H1 (cell line): ENCODE data around the gene CNNM1. TPM values are rescaled to one million over a fixed set of nuclear protein-coding genes. Genes with fewer than 3 reads are reported as not detected.

Experiments used
- CTCF ChIA-PET: fragments of 300-600 bp; sonication (Branson Sonifier 250); formaldehyde crosslinking; loops from one replicate; lab custom pipeline; 2021; ENCODE audit not compliant: partially characterized antibody; lab: Charles Lee
- POLR2A ChIA-PET: fragments of 300-600 bp; sonication (Branson Sonifier 250); formaldehyde crosslinking; loops from one replicate; lab custom pipeline; 2021; ENCODE audit warnings: inconsistent platforms; ENCODE audit not compliant: partially characterized antibody; lab: Charles Lee
- DNase-seq, 2 experiments: peaks; one replicate each; pipeline versions ENCODE4 v3.0.0 to v3.0.0-alpha.2; 2010 to 2022; ENCODE audit warnings: low spot score in 2 of 2, low read depth in 1 of 2, mixed read lengths in 1 of 2
- FAIRE-seq: peaks from 2 replicates; lab custom pipeline; 2011; peaks lifted over from hg19 to GRCh38; lab: Jason Lieb, UNC
- H2AFZ ChIP-seq: 2 replicates; pipeline ENCODE4 v1.8.1; 2012; ENCODE audit warnings: low read length, inconsistent platforms
- H2AK5ac ChIP-seq: 2 replicates; pipeline ENCODE4 v1.6.1; 2013; ENCODE audit warnings: low read depth, low read length
- H2BK120ac ChIP-seq: replicated peaks from 2 replicates; pipeline ENCODE3; 2013; ENCODE audit warnings: low read depth, low read length, inconsistent platforms
- H2BK12ac ChIP-seq: 2 replicates; pipeline ENCODE4 v1.6.1; 2013; ENCODE audit warnings: low read depth, low read length
- H2BK15ac ChIP-seq: 2 replicates; pipeline ENCODE4 v1.6.1; 2013; ENCODE audit warnings: low read length
- H2BK20ac ChIP-seq: 2 replicates; pipeline ENCODE4 v1.6.1; 2013; ENCODE audit warnings: low read length
- H2BK5ac ChIP-seq: 2 replicates; pipeline ENCODE4 v1.6.1; 2013; ENCODE audit warnings: low read depth, low read length
- H3K14ac ChIP-seq: 2 replicates; pipeline ENCODE4 v1.6.1; 2013; ENCODE audit warnings: inconsistent platforms; ENCODE audit not compliant: insufficient read length
- H3K18ac ChIP-seq: 2 replicates; pipeline ENCODE4 v1.6.1; 2013; ENCODE audit warnings: low read length; ENCODE audit errors: extremely low read depth
- H3K23ac ChIP-seq: 2 replicates; pipeline ENCODE4 v1.6.1; 2013; ENCODE audit warnings: inconsistent platforms; ENCODE audit not compliant: insufficient read length
- H3K23me2 ChIP-seq: 2 replicates; pipeline ENCODE4 v1.6.1; 2013; ENCODE audit warnings: low read depth, low read length
- H3K27ac ChIP-seq: 2 replicates; pipeline ENCODE4 v1.6.1; 2011; ENCODE audit warnings: low read depth, low read length, inconsistent platforms
- H3K27me3 ChIP-seq, 4 experiments: replicated peaks in 1 of 4; 1 replicate in 1 of 4; 2 replicates in 3 of 4; pipeline versions ENCODE4 v1.6.1 to v1.8.1; 2011 to 2013; ENCODE audit warnings: low read length in 3 of 4, mild to moderate bottlenecking in 3 of 4, inconsistent platforms in 2 of 4, mixed read lengths in 2 of 4, moderate library complexity in 1 of 4; ENCODE audit not compliant: control insufficient read depth in 3 of 4, insufficient read depth in 3 of 4; ENCODE audit errors: extremely low read depth in 1 of 4
- H3K36me3 ChIP-seq, 4 experiments: 2 replicates each; pipeline versions ENCODE4 v1.6.1 to v1.8.1; 2011 to 2013; ENCODE audit warnings: mild to moderate bottlenecking in 4 of 4, low read length in 3 of 4, moderate library complexity in 2 of 4, control low read depth in 1 of 4, inconsistent platforms in 1 of 4; ENCODE audit not compliant: insufficient read depth in 4 of 4, control insufficient read depth in 2 of 4
- H3K4ac ChIP-seq: replicated peaks from 2 replicates; pipeline ENCODE3; 2013; ENCODE audit warnings: low read length, low read depth, mixed read lengths, inconsistent platforms; ENCODE audit not compliant: insufficient read length
- H3K4me1 ChIP-seq, 4 experiments: replicated peaks in 1 of 4; 1 replicate in 1 of 4; 2 replicates in 3 of 4; pipeline versions ENCODE4 v1.6.1 to v1.8.1; 2011 to 2013; ENCODE audit warnings: low read length in 3 of 4, inconsistent platforms in 2 of 4, mixed read lengths in 1 of 4; ENCODE audit not compliant: insufficient read depth in 4 of 4, control insufficient read depth in 3 of 4
- H3K4me2 ChIP-seq, 2 experiments: 2 replicates each; pipeline versions ENCODE4 v1.6.1 to v1.8.1; 2011 to 2013; ENCODE audit warnings: low read depth in 2 of 2, low read length in 2 of 2, control low read depth in 1 of 2, inconsistent platforms in 1 of 2, mild to moderate bottlenecking in 1 of 2; ENCODE audit not compliant: insufficient read depth in 1 of 2
- H3K4me3 ChIP-seq, 4 experiments: fragments of 200-600, 300-600 bp in 1 of 4; sonication (generic), shearing (Covaris generic), sonication (Bioruptor Twin) in 1 of 4; 2 replicates each; pipeline versions ENCODE4 v1.5.1 to v1.8.1; 2011 to 2016; ENCODE audit warnings: low read length in 4 of 4, low read depth in 3 of 4, control low read depth in 2 of 4, inconsistent platforms in 2 of 4, mild to moderate bottlenecking in 2 of 4, mixed read lengths in 1 of 4, moderate library complexity in 1 of 4; ENCODE audit not compliant: insufficient read depth in 2 of 4; ENCODE audit errors: extremely low read depth in 1 of 4
- H3K56ac ChIP-seq: replicated peaks from 2 replicates; pipeline ENCODE3; 2013; ENCODE audit warnings: low read depth, mild to moderate bottlenecking, mixed read lengths, low read length, inconsistent platforms; ENCODE audit not compliant: insufficient read length
- H3K79me1 ChIP-seq: 2 replicates; pipeline ENCODE4 v1.6.1; 2013; ENCODE audit warnings: low read depth, low read length, control low read depth
- H3K79me2 ChIP-seq, 2 experiments: 2 replicates each; pipeline versions ENCODE4 v1.6.1 to v1.8.1; 2012 to 2013; ENCODE audit warnings: low read length in 2 of 2, mild to moderate bottlenecking in 2 of 2, inconsistent platforms in 1 of 2; ENCODE audit not compliant: insufficient read depth in 2 of 2, control insufficient read depth in 1 of 2
- H3K9ac ChIP-seq, 4 experiments: replicated peaks in 1 of 4; 1 replicate in 1 of 4; 2 replicates in 3 of 4; pipeline versions ENCODE4 v1.6.1 to v1.8.1; 2011 to 2013; ENCODE audit warnings: low read depth in 3 of 4, low read length in 3 of 4, control low read depth in 2 of 4, mild to moderate bottlenecking in 2 of 4, moderate library complexity in 2 of 4, inconsistent platforms in 1 of 4; ENCODE audit errors: extremely low read depth in 1 of 4
- H3K9me3 ChIP-seq, 2 experiments: 2 replicates each; pipeline versions ENCODE4 v1.6.1 to v1.8.1; 2012 to 2013; ENCODE audit warnings: mild to moderate bottlenecking in 2 of 2, moderate library complexity in 2 of 2, control low read depth in 1 of 2, inconsistent platforms in 1 of 2, low read depth in 1 of 2, low read length in 1 of 2, mixed read lengths in 1 of 2; ENCODE audit not compliant: insufficient read depth in 2 of 2
- H4K20me1 ChIP-seq, 2 experiments: replicated peaks in 1 of 2; 2 replicates each; pipeline versions ENCODE3 to v1.8.1; 2011 to 2013; ENCODE audit warnings: inconsistent platforms in 2 of 2, low read length in 2 of 2, mild to moderate bottlenecking in 1 of 2; ENCODE audit not compliant: insufficient read depth in 2 of 2, control insufficient read depth in 1 of 2
- H4K5ac ChIP-seq: 2 replicates; pipeline ENCODE4 v1.6.1; 2013; ENCODE audit warnings: low read length, low read depth, mixed read lengths, inconsistent platforms; ENCODE audit not compliant: insufficient read length
- H4K8ac ChIP-seq: 2 replicates; pipeline ENCODE4 v1.8.0; 2013; ENCODE audit warnings: mild to moderate bottlenecking, moderate library complexity, low read length, inconsistent platforms; ENCODE audit not compliant: insufficient read depth; ENCODE audit errors: extremely low read depth
- H4K91ac ChIP-seq: replicated peaks from 2 replicates; pipeline ENCODE3; 2013; ENCODE audit warnings: low read length, mixed read lengths, inconsistent platforms; ENCODE audit not compliant: insufficient read length
- ASH2L ChIP-seq: fragments of 200-600, 300-600 bp; sonication (generic); IDR thresholded peaks from one replicate; pipeline ENCODE4 v1.7.1; 2017; ENCODE audit warnings: low read length
- EZH2 ChIP-seq: fragments of 200-600 bp; sonication (generic); IDR thresholded peaks from 2 replicates; pipeline ENCODE4 v1.7.1; 2012; ENCODE audit warnings: low read depth, mild to moderate bottlenecking, moderate library complexity, low read length, inconsistent platforms; ENCODE audit not compliant: severe bottlenecking
- NANOG ChIP-seq: IDR thresholded peaks from 2 replicates; pipeline ENCODE4 v1.6.1; 2011; ENCODE audit warnings: low read length, low read depth, mild to moderate bottlenecking, inconsistent platforms; ENCODE audit not compliant: insufficient read depth, poor library complexity, severe bottlenecking
- RAD21 ChIP-seq, 2 experiments: IDR thresholded peaks in 1 of 2; conservative IDR thresholded peaks in 1 of 2; 2 replicates each; pipeline ENCODE4 v1.6.1; 2011; ENCODE audit warnings: low read depth in 2 of 2, low read length in 2 of 2, improper control_type of control experiment in 1 of 2, inconsistent platforms in 1 of 2, mild to moderate bottlenecking in 1 of 2, moderate library complexity in 1 of 2
- RXRA ChIP-seq: IDR thresholded peaks from 2 replicates; pipeline ENCODE4 v1.6.1; 2011; ENCODE audit warnings: low read depth, mild to moderate bottlenecking, low read length, moderate library complexity; ENCODE audit not compliant: insufficient read depth
- SAP30 ChIP-seq: fragments of 300-600 bp; sonication (generic); IDR thresholded peaks from 2 replicates; pipeline ENCODE4 v1.7.1; 2012; ENCODE audit warnings: low read length, moderate library complexity, mild to moderate bottlenecking, inconsistent platforms; ENCODE audit not compliant: insufficient read depth, insufficient replicate concordance
- TCF12 ChIP-seq: IDR thresholded peaks from 2 replicates; pipeline ENCODE4 v1.6.1; 2011; ENCODE audit warnings: low read depth, mild to moderate bottlenecking, low read length
- WGBS, 2 experiments: shearing (Covaris generic) in 1 of 2; methylation state at CpG; one replicate each; pipeline versions ENCODE4 v1.1.6 to v1.1.7; 2013 to 2015; ENCODE audit warnings: low lambda C conversion rate in 2 of 2, mixed read lengths in 2 of 2, inconsistent platforms in 1 of 2, low coverage in 1 of 2, missing lambda C conversion rate in 1 of 2; ENCODE audit not compliant: insufficient replicate concordance in 2 of 2, insufficient coverage in 1 of 2, insufficient read length in 1 of 2; ENCODE audit errors: extremely low coverage in 1 of 2, missing lambda C conversion rate in 1 of 2; 5-methylcytosine and 5-hydroxymethylcytosine counted together
- polyA plus RNA-seq, 7 experiments: library from polyadenylated mRNA; depleted of rRNA in 3 of 7; stranded (reverse) in 5 of 7; unstranded in 2 of 7; fragments of >200 nt in 5 of 7; fragments of 200-250 nt in 2 of 7; gene quantifications; 1 replicate in 5 of 7; 2 replicates in 1 of 7; 4 replicates in 1 of 7; pipeline versions ENCODE4 v1.2.1 to v1.2.3, GENCODE V29; 2011 to 2013; ENCODE audit warnings: missing spikeins in 2 of 7, mixed read lengths in 2 of 7
- total RNA-seq: library from RNA; stranded (reverse); fragmentation: NEBNext Ultra II Directional; extraction: Animal tissue kit (Norgen Biotek cat#: 25700); gene quantifications from 2 replicates; pipeline ENCODE4 v1.2.1, GENCODE V29; 2021
- TF ChIP-seq, protein P1 (sequence below): IDR thresholded peaks from 2 replicates; pipeline ENCODE4 v1.6.1; 2012; ENCODE audit warnings: low read length, inconsistent platforms
- TF ChIP-seq, protein P2 (sequence below): IDR thresholded peaks from 2 replicates; pipeline ENCODE4 v1.6.1; 2012; ENCODE audit warnings: inconsistent platforms

CNNM1 gene
- total and polyA plus RNA-seq, 2 of the 8 experiments (the other 6 are each of a cell fraction or from before 2014, with no cell fraction given), result 0.74 to 0.92 TPM

GRCh38 chr10:99330347-99330924, 1.3 kb downstream of the CNNM1 start:
- Histone ChIP-seq H4K5ac (no peak overlapping the region), H3K36me3 (no peaks in the 10 kb centered on the region), H2BK12ac (0 out of 2 replicates have a peak overlapping the region, but pooled peaks have one; percentile 39), H3K4me2 (peak overlapping the region; percentile 65 to 97), H3K27me3 (peaks cover 22 to 38% (median 34%) of the 10 kb centered on the region in 4 experiments), H3K4me3 (peak overlapping the region; percentile 26 to 68 (median 54)), H2BK120ac (no peak overlapping the region), H3K79me2 (no peaks in the 10 kb centered on the region), H2BK5ac (no peak overlapping the region), H3K4me1 (peaks cover 0 to 13% (median 4%) of the 10 kb centered on the region in 4 experiments; a peak in 6 of 7 replicates), H3K4ac (no peak overlapping the region), H4K91ac (no peak overlapping the region), H3K9ac (no peak overlapping the region), H3K18ac (peak overlapping the region; percentile 60; the same call in 1 of the 2 replicates), H4K8ac (peak overlapping the region; percentile 85; the same call in 1 of the 2 replicates), H3K79me1 (no peaks in the 10 kb centered on the region), H2BK15ac (no peak overlapping the region), H2BK20ac (no peak overlapping the region), H2AFZ (no peak overlapping the region; the same call in 1 of the 2 replicates), H3K23me2 (peaks cover 13% of the 10 kb centered on the region; the same call in 1 of the 2 replicates), H3K9me3 (no peaks in the 10 kb centered on the region), H3K23ac (no peak overlapping the region), H4K20me1 (peaks cover 3 to 4% of the 10 kb centered on the region in 2 experiments), H3K56ac (no peak overlapping the region), H3K27ac (no peak overlapping the region), H2AK5ac (no peak overlapping the region), H3K14ac (no peak overlapping the region)
- POLR2A ChIA-PET, result interaction anchor here (1.1 kb wide), 1 partner anchor 10 kb away, joined by 3 read pairs; no protein-coding TSS in a partner anchor
- CTCF ChIA-PET, result interaction anchor here (1.0 to 1.9 kb wide), 3 partner anchors 10 to 157 kb away, joined by 3 to 9 read pairs (median 5); no protein-coding TSS in a partner anchor
- WGBS, 2 experiments, result 48% methylated on average over 39 of the region's 45 CpGs; no CpG with 5 or more reads in 1 of the 2 experiments
- no peak for DNase-seq
- no peak for FAIRE-seq
- TF ChIP-seq ASH2L (no peak), NANOG (no peak), RAD21 (IDR thresholded peaks at IDR 0.05 in 1 of 2, conservative IDR thresholded peaks at IDR 0.05 in 1 of 2; ENCODE audit: low read depth in 2 of 2, low read length in 2 of 2) (no peak), EZH2 (peak; percentile 8), SAP30 (no peak), TCF12 (no peak), RXRA (no peak)
- TF ChIP-seq, protein P1, sequence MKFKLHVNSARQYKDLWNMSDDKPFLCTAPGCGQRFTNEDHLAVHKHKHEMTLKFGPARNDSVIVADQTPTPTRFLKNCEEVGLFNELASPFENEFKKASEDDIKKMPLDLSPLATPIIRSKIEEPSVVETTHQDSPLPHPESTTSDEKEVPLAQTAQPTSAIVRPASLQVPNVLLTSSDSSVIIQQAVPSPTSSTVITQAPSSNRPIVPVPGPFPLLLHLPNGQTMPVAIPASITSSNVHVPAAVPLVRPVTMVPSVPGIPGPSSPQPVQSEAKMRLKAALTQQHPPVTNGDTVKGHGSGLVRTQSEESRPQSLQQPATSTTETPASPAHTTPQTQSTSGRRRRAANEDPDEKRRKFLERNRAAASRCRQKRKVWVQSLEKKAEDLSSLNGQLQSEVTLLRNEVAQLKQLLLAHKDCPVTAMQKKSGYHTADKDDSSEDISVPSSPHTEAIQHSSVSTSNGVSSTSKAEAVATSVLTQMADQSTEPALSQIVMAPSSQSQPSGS, result no peak
- TF ChIP-seq, protein P2, sequence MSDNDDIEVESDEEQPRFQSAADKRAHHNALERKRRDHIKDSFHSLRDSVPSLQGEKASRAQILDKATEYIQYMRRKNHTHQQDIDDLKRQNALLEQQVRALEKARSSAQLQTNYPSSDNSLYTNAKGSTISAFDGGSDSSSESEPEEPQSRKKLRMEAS, result peak; percentile 13; the same call in 1 of the 2 replicates
